Testis (tissue), 3 donors: ENCODE data around the gene TCERG1L. TPM values are rescaled to one million over a fixed set of nuclear protein-coding genes. Genes with fewer than 3 reads are reported as not detected.

Source experiments
- DNase-seq: peaks from one replicate; pipeline ENCODE4 v3.0.0-alpha.2; 2019
- H3K27ac ChIP-seq, 2 donors: fragments of 200-600 bp; sonication (generic); one replicate each; pipeline ENCODE4 v1.5.1; 2019
- H3K27me3 ChIP-seq: fragments of 200-600 bp; sonication (generic); one replicate; pipeline ENCODE4 v1.5.1; 2019
- H3K36me3 ChIP-seq: fragments of 200-600 bp; sonication (generic); one replicate; pipeline ENCODE4 v1.5.1; 2017; ENCODE audit warnings: low read depth; ENCODE audit errors: missing control alignments
- H3K4me1 ChIP-seq: fragments of 200-600 bp; sonication (generic); one replicate; pipeline ENCODE4 v1.5.1; 2019
- H3K4me3 ChIP-seq, 2 donors: fragments of 200-600 bp; sonication (generic); one replicate each; pipeline ENCODE4 v1.5.1; 2017 to 2019
- H3K9me3 ChIP-seq: fragments of 200-600 bp; sonication (generic); one replicate; pipeline ENCODE4 v1.5.1; 2017
- CTCF ChIP-seq, 3 experiments: fragments of 450-650 bp in 2 of 3; fragments of 200-600 bp in 1 of 3; sonication (generic) in 1 of 3; IDR thresholded peaks; one replicate each; pipeline ENCODE4 v1.5.1; 2016 to 2019; ENCODE audit warnings: antibody characterized with exemption in 3 of 3, mild to moderate bottlenecking in 2 of 3, moderate library complexity in 1 of 3
- POLR2A ChIP-seq: fragments of 450-650 bp; IDR thresholded peaks from one replicate; pipeline ENCODE4 v1.6.1; 2017; ENCODE audit warnings: antibody characterized with exemption, mild to moderate bottlenecking, moderate library complexity
- whole genome bisulfite sequencing, 2 donors: methylation state at CpG; one replicate each; pipeline ENCODE4 v1.1.5; 2018; 5-methylcytosine and 5-hydroxymethylcytosine counted together
- intact Hi-C: fragments of 100-400 bp; cut with DNase I; formaldehyde crosslinking; loops from one replicate; pipeline ENCODE4 v1.15.1; 2023; ENCODE audit warnings: low total_unique reads
- polyA plus RNA-seq: library from polyadenylated mRNA; stranded (reverse); fragments of 350-450 nt; fragmentation: Illumina TruSeq; extraction: RNeasy Lipid Tissue Mini Kit (QIAGEN cat#74804); gene quantifications from one replicate; pipeline ENCODE4 v1.2.3, GENCODE V29; 2014; ENCODE audit warnings: low read depth, low replicate concordance; ENCODE audit not compliant: insufficient read depth
- total RNA-seq, 2 donors: library from RNA; depleted of rRNA; stranded (reverse); fragments of >200 nt; gene quantifications; one replicate each; pipeline ENCODE4 v1.2.3, GENCODE V29; 2016

TCERG1L gene
- total and polyA plus RNA-seq, 3 donors from 2014 or later = 3.0 to 8.3 (median 7.7) TPM

GRCh38 chr10:131127610-131128009 lies 183.9 kb downstream of the TCERG1L start:
- Histone ChIP-seq H3K27ac (no peak overlapping the region), H3K4me3 (no peak overlapping the region), H3K9me3 (no peaks in the 10 kb centered on the region), H3K4me1 (peaks cover 11% of the 10 kb centered on the region), H3K27me3 (no peaks in the 10 kb centered on the region), H3K36me3 (no peaks in the 10 kb centered on the region)
- intact Hi-C loops = no loop called here
- 87 to 92% methylated on average over 5 to 8 of the region's 8 CpGs for WGBS, 2 donors
- TF ChIP-seq CTCF (IDR thresholded peaks at IDR 0.05) = no peak
- TF ChIP-seq POLR2A = no peak
- DNase-seq = no peak

- H3K4me3 ChIP-seq = no peak overlapping the region
- TF ChIP-seq CTCF (IDR thresholded peaks at IDR 0.05) (no peak), POLR2A (no peak)
- WGBS, 2 donors = 77 to 78% methylated on average over 9 of the region's 9 CpGs
- no peaks in the 10 kb centered on the region for H3K27me3 ChIP-seq
- H3K27ac ChIP-seq = no peak overlapping the region
- no peak for DNase-seq
- no peaks in the 10 kb centered on the region for H3K9me3 ChIP-seq
- intact Hi-C loops = no loop called here
- H3K36me3 ChIP-seq = no peaks in the 10 kb centered on the region
- peaks cover 8% of the 10 kb centered on the region for H3K4me1 ChIP-seq
Measured at GRCh38 chr10:131127138-131127589, 184.4 kb downstream of the TCERG1L start.

- Histone ChIP-seq H3K27ac (no peak overlapping the region), H3K36me3 (no peaks in the 10 kb centered on the region), H3K27me3 (no peaks in the 10 kb centered on the region), H3K4me3 (no peak overlapping the region), H3K9me3 (no peaks in the 10 kb centered on the region), H3K4me1 (peaks cover 2% of the 10 kb centered on the region)
- TF ChIP-seq CTCF (IDR thresholded peaks at IDR 0.05) (no peak), POLR2A (no peak)
- WGBS, 2 donors = 79 to 90% methylated on average over 3 to 14 of the region's 14 CpGs
- intact Hi-C loops = no loop called here
- no peak for DNase-seq
Measured at GRCh38 chr10:131126321-131127137, 185.0 kb downstream of the TCERG1L start.

GRCh38 chr10:131125511-131126225 lies 185.9 kb downstream of the TCERG1L start:
- no peaks in the 10 kb centered on the region for H3K9me3 ChIP-seq
- no peak for DNase-seq
- intact Hi-C loops = no loop called here
- 79 to 90% methylated on average over 5 to 10 of the region's 10 CpGs for WGBS, 2 donors
- no peaks in the 10 kb centered on the region for H3K36me3 ChIP-seq
- no peaks in the 10 kb centered on the region for H3K4me1 ChIP-seq
- H3K4me3 ChIP-seq = no peak overlapping the region
- no peaks in the 10 kb centered on the region for H3K27me3 ChIP-seq
- H3K27ac ChIP-seq = no peak overlapping the region
- TF ChIP-seq CTCF (IDR thresholded peaks at IDR 0.05) = no peak
- TF ChIP-seq POLR2A = no peak
